Renal cortical epithelial cell (primary cell): ENCODE results near the gene MS4A13. TPM values are rescaled to one million over a fixed set of nuclear protein-coding genes. Genes with fewer than 3 reads are reported as not detected.
"Not testable (repeated sequence)": the region's sequence is repeated elsewhere in the genome, so short reads cannot be mapped to it uniquely, and the experiment has no call there.

Experiments
- DNase-seq: peaks from one replicate; pipeline ENCODE4 v3.0.0-alpha.2; 2011; ENCODE audit warnings: low read depth
- total RNA-seq: library from RNA; depleted of rRNA; stranded (reverse); fragments of >200 nt; gene quantifications from 2 replicates; pipeline ENCODE4 v1.2.3, GENCODE V29; 2014

The MS4A13 gene
- total RNA-seq, 1 donor from 2014 or later = not detected

DNA sequence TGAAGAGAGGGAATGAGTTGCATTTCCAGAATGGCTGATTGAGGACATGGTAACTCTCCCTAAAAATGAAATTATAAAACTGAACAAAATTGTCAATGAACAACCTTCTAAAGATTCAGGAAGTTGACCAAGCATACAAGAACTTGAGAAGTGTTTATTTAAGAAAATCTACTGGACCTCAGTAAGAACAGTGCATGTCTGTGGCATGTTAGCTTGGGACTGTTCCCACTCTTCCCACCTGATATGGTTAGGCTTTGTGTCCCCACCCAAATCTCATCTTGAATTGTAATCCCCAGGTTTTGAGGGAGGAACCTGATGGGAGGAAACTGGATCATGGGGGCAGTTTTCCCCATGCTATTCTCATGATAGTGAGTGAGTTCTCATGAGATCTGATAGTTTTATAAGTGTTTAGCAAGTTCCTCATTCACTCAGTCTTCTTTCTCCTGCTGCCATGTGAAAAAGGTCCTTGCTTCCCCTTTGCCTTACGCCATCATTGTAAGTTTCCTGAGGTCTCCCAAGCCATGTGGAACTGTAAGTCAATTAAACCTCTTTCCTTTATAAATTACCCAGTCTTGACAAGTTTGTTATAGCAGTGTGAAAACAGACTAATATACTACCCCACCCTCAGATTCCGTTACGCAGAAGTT lies 15.4 kb downstream of the MS4A13 start:
- DNase-seq = no peak

- DNase-seq = not testable (repeated sequence)
These were observed 17.2 kb downstream of the MS4A13 start for GRCh38 chr11:60532383-60532782.

GRCh38 chr11:60538627-60539026 lies 23.4 kb downstream of the MS4A13 start:
- not testable (repeated sequence) for DNase-seq

GRCh38 chr11:60544077-60544476 lies 28.9 kb downstream of the MS4A13 start:
- DNase-seq = no peak

DNA sequence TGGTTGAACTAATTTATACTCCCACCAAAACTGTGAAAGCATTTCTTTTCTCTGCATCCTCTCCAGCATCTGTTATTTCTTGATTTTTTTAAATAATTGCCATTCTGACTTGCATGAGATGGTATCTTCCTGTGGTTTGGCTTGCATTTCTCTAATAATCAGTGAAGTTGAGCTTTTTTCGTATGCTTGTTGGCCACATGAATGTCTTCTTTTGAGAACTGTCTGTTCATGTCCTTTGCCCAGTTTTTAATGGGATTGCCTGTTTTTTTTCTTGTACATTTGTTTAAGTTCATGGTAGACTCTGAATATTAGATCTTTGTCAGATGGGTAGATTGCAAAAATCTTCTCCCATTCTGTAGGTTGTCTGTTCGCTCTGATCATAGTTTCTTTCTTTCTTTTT lies 46.1 kb downstream of the MS4A13 start:
- DNase-seq = no peak

DNA sequence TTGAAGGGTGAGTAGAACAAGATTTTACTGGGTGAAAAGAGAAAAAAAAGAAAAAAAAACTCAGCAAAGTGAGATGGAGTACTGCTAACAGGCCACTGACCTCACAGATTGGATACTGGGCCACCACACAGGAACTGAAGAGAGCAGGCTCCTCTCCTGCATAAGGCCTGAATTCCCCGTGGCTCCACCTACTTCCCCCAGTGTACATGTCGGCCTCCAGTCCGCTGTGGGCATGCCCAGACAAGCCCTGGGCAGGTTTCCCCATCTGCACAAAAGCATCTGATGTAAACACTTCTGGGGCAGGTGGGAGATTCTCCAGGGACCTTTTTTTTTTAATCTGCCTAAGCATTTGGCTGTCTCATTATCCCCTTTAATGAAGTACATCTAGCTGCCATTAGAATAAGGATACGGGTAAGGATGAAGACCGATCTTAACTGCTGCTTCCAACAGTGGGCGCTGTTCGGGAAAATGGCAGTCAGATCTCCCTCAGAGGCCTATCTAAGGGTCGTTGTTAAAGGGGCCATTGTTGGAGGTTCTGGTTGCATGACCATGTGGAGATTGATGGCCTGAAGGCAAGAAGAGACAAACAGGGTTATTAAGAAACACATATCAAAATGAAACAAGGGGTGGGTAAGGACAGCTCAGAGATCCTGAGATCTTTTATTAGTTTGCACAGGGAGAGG lies 48.5 kb downstream of the MS4A13 start:
- DNase-seq = no peak

GRCh38 chr11:60566776-60567175 lies 51.6 kb downstream of the MS4A13 start:
- DNase-seq = no peak

DNA sequence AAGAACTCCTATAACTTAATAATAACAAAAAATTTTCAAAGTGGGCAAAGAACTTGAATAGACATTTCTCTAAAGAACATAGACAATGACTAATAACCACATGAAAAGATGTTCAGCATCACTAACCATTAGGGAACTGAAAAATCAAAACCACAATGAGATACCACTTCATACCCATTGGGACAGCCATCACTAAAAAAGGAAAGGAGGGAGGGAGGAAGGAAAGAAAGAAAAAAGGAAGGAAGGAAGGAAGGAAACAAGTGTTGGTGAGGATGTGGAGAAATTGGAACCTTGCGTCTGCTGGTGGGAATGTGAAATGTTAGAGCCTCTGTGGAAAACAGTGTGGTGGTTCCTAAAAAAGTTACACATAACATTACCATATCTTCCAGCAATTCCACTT lies 55.8 kb downstream of the MS4A13 start:
- no peak for DNase-seq

- no peak for DNase-seq
These were observed 74.4 kb downstream of the MS4A13 start for GRCh38 chr11:60589611-60590010.

Other genes with a start within 250 kb of the MS4A13 start
- gene MS4A4A, start 234.7 kb upstream of the MS4A13 start, total RNA-seq = not detected in 2 replicates
- not detected in 2 replicates for gene MS4A6E, start 188.1 kb upstream of the MS4A13 start, total RNA-seq
- gene MS4A7, start 136.9 kb upstream of the MS4A13 start, total RNA-seq = not detected in 2 replicates
- not detected in 2 replicates for gene MS4A14, start 118.9 kb upstream of the MS4A13 start, total RNA-seq
- gene MS4A5, start 85.8 kb upstream of the MS4A13 start, total RNA-seq = not detected in 2 replicates
- gene MS4A1, start 59.5 kb upstream of the MS4A13 start, total RNA-seq = not detected in 2 replicates
- gene MS4A12, start 22.6 kb upstream of the MS4A13 start, total RNA-seq = not detected in 2 replicates
- not detected in 2 replicates for gene MS4A8, start 184.2 kb downstream of the MS4A13 start, total RNA-seq
- not detected in 2 replicates for gene MS4A18, start 209.3 kb downstream of the MS4A13 start, total RNA-seq
- gene MS4A15, start 241.5 kb downstream of the MS4A13 start, total RNA-seq = not detected in 2 replicates